Activated naive CD4-positive, alpha-beta T cell treated with anti-CD3 and anti-CD28 coated beads, Interleukin-2, amount 50 U/mL, for 24 hours (primary cell): ENCODE data around the gene AATK.

ENCODE experiments used
- H3K27ac Mint-ChIP-seq: one replicate; pipeline ENCODE4 v1.8.0; 2021; ENCODE audit warnings: mild to moderate bottlenecking, mixed read lengths
- H3K27me3 Mint-ChIP-seq: one replicate; pipeline ENCODE4 v1.8.0; 2021; ENCODE audit warnings: mixed read lengths
- H3K36me3 Mint-ChIP-seq: one replicate; pipeline ENCODE4 v1.8.0; 2021; ENCODE audit warnings: mixed read lengths
- H3K4me1 Mint-ChIP-seq: one replicate; pipeline ENCODE4 v1.8.0; 2021; ENCODE audit warnings: mixed read lengths
- H3K4me3 Mint-ChIP-seq: one replicate; pipeline ENCODE4 v1.8.0; 2021; ENCODE audit warnings: mild to moderate bottlenecking, mixed read lengths
- H3K9me3 Mint-ChIP-seq: one replicate; pipeline ENCODE4 v1.8.0; 2021; ENCODE audit warnings: mixed read lengths

AATK gene

GRCh38 chr17:81135505-81136278 lies 30.3 kb downstream of the AATK start:
- Mint-ChIP-seq H3K27me3 (no peaks in the 10 kb centered on the region), H3K4me1 (no peaks in the 10 kb centered on the region), H3K4me3 (no peak overlapping the region), H3K27ac (no peak overlapping the region), H3K9me3 (no peaks in the 10 kb centered on the region), H3K36me3 (no peaks in the 10 kb centered on the region)

- Mint-ChIP-seq H3K27ac (no peak overlapping the region), H3K4me1 (no peaks in the 10 kb centered on the region), H3K27me3 (no peaks in the 10 kb centered on the region), H3K4me3 (no peak overlapping the region), H3K36me3 (no peaks in the 10 kb centered on the region), H3K9me3 (no peaks in the 10 kb centered on the region)
These were observed 31.8 kb downstream of the AATK start for GRCh38 chr17:81134064-81134781.

GRCh38 chr17:81132770-81133723 lies 33.0 kb downstream of the AATK start:
- H3K4me1 Mint-ChIP-seq: no peaks in the 10 kb centered on the region

GRCh38 chr17:81132197-81132540 lies 33.9 kb downstream of the AATK start:
- no peaks in the 10 kb centered on the region for H3K27me3 Mint-ChIP-seq
- no peaks in the 10 kb centered on the region for H3K36me3 Mint-ChIP-seq

More at GRCh38 chr17:81132770-81133723, 33.0 kb downstream of the AATK start:
- Mint-ChIP-seq H3K27me3 (no peaks in the 10 kb centered on the region), H3K27ac (no peak overlapping the region), H3K4me3 (no peak overlapping the region), H3K9me3 (no peaks in the 10 kb centered on the region), H3K36me3 (no peaks in the 10 kb centered on the region)

GRCh38 chr17:81131486-81132196 lies 34.4 kb downstream of the AATK start:
- Mint-ChIP-seq H3K27ac (no peak overlapping the region), H3K36me3 (no peaks in the 10 kb centered on the region), H3K4me1 (no peaks in the 10 kb centered on the region), H3K27me3 (no peaks in the 10 kb centered on the region), H3K4me3 (no peak overlapping the region), H3K9me3 (no peaks in the 10 kb centered on the region)

More at GRCh38 chr17:81132197-81132540, 33.9 kb downstream of the AATK start:
- H3K4me1 Mint-ChIP-seq: no peaks in the 10 kb centered on the region
- no peaks in the 10 kb centered on the region for H3K9me3 Mint-ChIP-seq
- no peak overlapping the region for H3K27ac Mint-ChIP-seq
- no peak overlapping the region for H3K4me3 Mint-ChIP-seq

GRCh38 chr17:81130385-81131361 lies 35.3 kb downstream of the AATK start:
- H3K27me3 Mint-ChIP-seq: no peaks in the 10 kb centered on the region
- no peaks in the 10 kb centered on the region for H3K36me3 Mint-ChIP-seq
- no peaks in the 10 kb centered on the region for H3K4me1 Mint-ChIP-seq
- no peaks in the 10 kb centered on the region for H3K9me3 Mint-ChIP-seq
- no peak overlapping the region for H3K4me3 Mint-ChIP-seq
- H3K27ac Mint-ChIP-seq: no peak overlapping the region

GRCh38 chr17:81129711-81130367 lies 36.2 kb downstream of the AATK start:
- H3K9me3 Mint-ChIP-seq: no peaks in the 10 kb centered on the region
- H3K4me1 Mint-ChIP-seq: no peaks in the 10 kb centered on the region
- no peak overlapping the region for H3K27ac Mint-ChIP-seq

GRCh38 chr17:81129289-81129688 lies 36.7 kb downstream of the AATK start:
- Mint-ChIP-seq H3K27ac (no peak overlapping the region), H3K27me3 (no peaks in the 10 kb centered on the region), H3K4me3 (no peak overlapping the region), H3K4me1 (no peaks in the 10 kb centered on the region), H3K36me3 (no peaks in the 10 kb centered on the region), H3K9me3 (no peaks in the 10 kb centered on the region)

More at GRCh38 chr17:81129711-81130367, 36.2 kb downstream of the AATK start:
- Mint-ChIP-seq H3K4me3 (no peak overlapping the region), H3K27me3 (no peaks in the 10 kb centered on the region), H3K36me3 (no peaks in the 10 kb centered on the region)

GRCh38 chr17:81128774-81129173 lies 37.2 kb downstream of the AATK start:
- Mint-ChIP-seq H3K4me1 (no peaks in the 10 kb centered on the region), H3K27me3 (no peaks in the 10 kb centered on the region), H3K27ac (no peak overlapping the region), H3K4me3 (no peak overlapping the region), H3K9me3 (no peaks in the 10 kb centered on the region), H3K36me3 (no peaks in the 10 kb centered on the region)

GRCh38 chr17:81128338-81128737 lies 37.7 kb downstream of the AATK start:
- Mint-ChIP-seq H3K27ac (no peak overlapping the region), H3K4me3 (no peak overlapping the region), H3K36me3 (no peaks in the 10 kb centered on the region), H3K27me3 (no peaks in the 10 kb centered on the region), H3K9me3 (no peaks in the 10 kb centered on the region), H3K4me1 (no peaks in the 10 kb centered on the region)

- H3K4me1 Mint-ChIP-seq: no peaks in the 10 kb centered on the region
- no peak overlapping the region for H3K4me3 Mint-ChIP-seq
- no peaks in the 10 kb centered on the region for H3K9me3 Mint-ChIP-seq
- H3K36me3 Mint-ChIP-seq: no peaks in the 10 kb centered on the region
- no peaks in the 10 kb centered on the region for H3K27me3 Mint-ChIP-seq
- no peak overlapping the region for H3K27ac Mint-ChIP-seq
These were observed 38.4 kb downstream of the AATK start for GRCh38 chr17:81127526-81128177.

GRCh38 chr17:81127133-81127455 lies 38.9 kb downstream of the AATK start:
- Mint-ChIP-seq H3K36me3 (no peaks in the 10 kb centered on the region), H3K4me1 (no peaks in the 10 kb centered on the region), H3K9me3 (no peaks in the 10 kb centered on the region), H3K27me3 (no peaks in the 10 kb centered on the region), H3K27ac (no peak overlapping the region), H3K4me3 (no peak overlapping the region)

- Mint-ChIP-seq H3K27ac (no peak overlapping the region), H3K27me3 (no peaks in the 10 kb centered on the region), H3K4me3 (no peak overlapping the region), H3K4me1 (no peaks in the 10 kb centered on the region), H3K36me3 (no peaks in the 10 kb centered on the region), H3K9me3 (no peaks in the 10 kb centered on the region)
These were observed 39.5 kb downstream of the AATK start for GRCh38 chr17:81126281-81127132.
